Stimulated activated CD8-positive, alpha-beta memory T cell treated with anti-CD3 and anti-CD28 coated beads, Interleukin-15, amount 100 ng/mL, for 1 hour (primary cell): Measurements from ENCODE around the gene PSMD8.
"Not testable (repeated sequence)": the region's sequence is repeated elsewhere in the genome, so short reads cannot be mapped to it uniquely, and the experiment has no call there.

Experiments used
- DNase-seq: peaks from one replicate; pipeline ENCODE4 v3.0.0-alpha.2; 2020; ENCODE audit warnings: low read depth

PSMD8 gene

GRCh38 chr19:38387550-38388348 lies 13.4 kb downstream of the PSMD8 start, which contains the start of gene GGN:
Gene GGN, minus strand, starts transcription at chr19:38388034. Its CDS starts 773 bp downstream, at chr19:38387261.
- peak; percentile 59 for DNase-seq

GRCh38 chr19:38388349-38389100 lies 14.2 kb downstream of the PSMD8 start, which contains the start of gene SPRED3:
Gene SPRED3, plus strand, starts transcription at chr19:38388697. Its CDS starts 1,606 bp downstream, at chr19:38390303.
- DNase-seq = no peak

- DNase-seq = no peak
These were observed 14.9 kb downstream of the PSMD8 start for GRCh38 chr19:38389101-38389925.

GRCh38 chr19:38389957-38390924 lies 15.9 kb downstream of the PSMD8 start:
- DNase-seq = no peak

GRCh38 chr19:38391911-38392464 lies 17.6 kb downstream of the PSMD8 start:
- DNase-seq = no peak

GRCh38 chr19:38392707-38393308 lies 18.4 kb downstream of the PSMD8 start:
- no peak for DNase-seq

- no peak for DNase-seq
These were observed 20.1 kb downstream of the PSMD8 start for GRCh38 chr19:38394488-38394887.

GRCh38 chr19:38395381-38396114 lies 21.2 kb downstream of the PSMD8 start:
- DNase-seq = no peak

- DNase-seq = no peak
These were observed 24.7 kb downstream of the PSMD8 start for GRCh38 chr19:38399081-38399480.

GRCh38 chr19:38399537-38399936 lies 25.2 kb downstream of the PSMD8 start:
- no peak for DNase-seq

GRCh38 chr19:38400361-38400760 lies 26.0 kb downstream of the PSMD8 start:
- no peak for DNase-seq

- DNase-seq = no peak
These were observed 26.8 kb downstream of the PSMD8 start for GRCh38 chr19:38401148-38401547.

- no peak for DNase-seq
These were observed 28.2 kb downstream of the PSMD8 start for GRCh38 chr19:38402623-38402966.

- peak; percentile 87 for DNase-seq
These were observed 28.8 kb downstream of the PSMD8 start, which contains the start of gene FAM98C for GRCh38 chr19:38402967-38403674. Gene FAM98C, plus strand, starts transcription at chr19:38403093. Its CDS starts 61 bp downstream, at chr19:38403154.

- DNase-seq = no peak
These were observed 30.5 kb downstream of the PSMD8 start for GRCh38 chr19:38404858-38405257.

GRCh38 chr19:38405276-38405675 lies 30.9 kb downstream of the PSMD8 start:
- no peak for DNase-seq

GRCh38 chr19:38409631-38410133 lies 35.3 kb downstream of the PSMD8 start:
- DNase-seq = no peak

GRCh38 chr19:38410407-38410806 lies 36.0 kb downstream of the PSMD8 start:
- not testable (repeated sequence) for DNase-seq
